Mucosa of stomach (tissue), 1 donor: ENCODE results near the gene MAP4K2.
A peak's percentile ranks its signal among the peaks of the same experiment; 100 is the strongest.

Experiments
- H3K27me3 ChIP-seq: one replicate; pipeline ENCODE4 v1.7.0; 2013; ENCODE audit warnings: mild to moderate bottlenecking, low read length; ENCODE audit not compliant: control insufficient read depth, insufficient read depth
- H3K36me3 ChIP-seq: one replicate; pipeline ENCODE4 v1.7.0; 2013; ENCODE audit warnings: low read length; ENCODE audit not compliant: control insufficient read depth, insufficient read depth
- H3K4me1 ChIP-seq: one replicate; pipeline ENCODE4 v1.7.0; 2013; ENCODE audit warnings: mild to moderate bottlenecking, low read length; ENCODE audit not compliant: control insufficient read depth, insufficient read depth
- H3K4me3 ChIP-seq: one replicate; pipeline ENCODE4 v1.7.0; 2013; ENCODE audit warnings: low read length
- H3K9ac ChIP-seq: one replicate; pipeline ENCODE4 v1.7.0; 2013; ENCODE audit warnings: mild to moderate bottlenecking, low read length, moderate library complexity
- H3K9me3 ChIP-seq: one replicate; pipeline ENCODE4 v1.7.0; 2013; ENCODE audit warnings: mild to moderate bottlenecking, low read length, moderate library complexity; ENCODE audit not compliant: control insufficient read depth
- donor health status: Pancreatic carcinoma.

The MAP4K2 gene

DNA sequence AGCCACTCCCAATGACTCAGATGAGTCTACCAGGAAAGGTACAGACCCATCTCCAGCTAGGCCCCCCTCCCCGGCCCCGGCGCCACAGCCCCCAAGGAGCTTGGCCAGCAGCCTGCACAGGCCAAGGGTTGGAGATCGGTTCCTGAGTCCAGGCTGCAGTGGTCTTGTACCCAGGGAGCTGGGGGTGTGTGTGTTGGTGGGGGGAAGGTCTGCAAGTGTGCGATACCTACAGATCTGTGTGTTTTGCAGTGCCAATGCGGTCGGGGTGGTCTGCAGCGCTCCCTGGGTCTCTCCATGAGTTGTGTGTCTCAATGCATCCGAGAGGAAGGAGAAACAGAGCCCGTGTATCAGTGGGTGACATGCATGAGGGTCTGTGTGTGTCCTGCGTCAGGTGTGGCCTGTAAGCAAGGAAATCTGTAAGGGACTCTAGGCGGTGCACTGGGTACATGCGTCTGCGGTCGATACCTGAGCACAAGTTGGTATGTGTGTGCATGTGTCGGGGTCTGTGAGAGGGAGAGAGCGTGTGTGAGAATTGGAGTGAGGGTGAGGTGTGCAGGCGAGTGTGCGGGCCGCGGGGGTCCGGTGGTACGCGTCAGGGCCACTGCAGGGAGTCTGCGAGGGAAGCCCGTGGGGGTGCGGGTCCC lies 40.8 kb upstream of the MAP4K2 start:
- Histone ChIP-seq H3K4me3 (peak overlapping the region; percentile 75), H3K36me3 (no peaks in the 10 kb centered on the region), H3K9ac (peak overlapping the region; percentile 71), H3K9me3 (no peaks in the 10 kb centered on the region), H3K27me3 (no peaks in the 10 kb centered on the region), H3K4me1 (peaks cover 47% of the 10 kb centered on the region)

DNA sequence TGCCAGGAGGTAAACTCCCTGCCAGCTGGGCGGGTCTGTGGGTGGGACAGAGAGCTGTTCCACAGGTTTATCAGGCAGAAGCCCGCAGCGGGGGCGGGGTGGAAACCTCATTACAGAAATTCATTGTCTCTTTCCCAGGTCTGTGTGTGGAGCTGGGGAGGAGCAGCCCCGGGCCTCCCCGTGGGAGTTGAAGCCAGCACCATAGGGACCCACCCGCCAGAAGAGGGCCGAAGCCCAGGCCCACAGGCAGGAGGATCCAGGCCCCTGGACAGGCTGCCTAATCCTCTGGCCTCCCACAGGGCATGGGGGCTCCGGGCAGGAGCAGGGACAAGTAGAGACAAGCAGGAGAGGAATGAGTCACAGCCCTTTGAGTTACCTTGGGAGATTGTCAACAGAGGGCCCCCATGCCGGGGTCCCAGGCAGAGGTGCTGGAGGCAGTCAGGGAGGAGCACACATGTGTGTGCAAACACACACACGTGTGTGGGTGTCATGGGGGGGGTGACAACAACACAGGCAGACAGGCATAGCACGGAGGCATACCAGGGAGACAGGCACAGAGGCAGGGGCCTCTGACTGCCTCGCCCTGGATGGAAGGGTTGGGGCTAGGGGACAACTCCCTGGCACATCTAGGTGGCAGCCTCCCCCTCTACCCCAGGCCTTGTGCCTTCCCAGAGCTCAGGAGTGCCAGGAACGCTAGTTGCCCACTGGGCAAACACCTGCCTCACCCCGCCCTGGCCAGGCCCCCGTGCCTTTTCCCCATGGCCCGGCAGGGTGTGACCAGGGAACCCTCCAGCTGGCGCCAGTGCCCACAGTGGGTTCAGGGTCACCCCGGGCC lies 40.1 kb upstream of the MAP4K2 start:
- Histone ChIP-seq H3K4me3 (peak overlapping the region; percentile 75), H3K27me3 (no peaks in the 10 kb centered on the region), H3K36me3 (no peaks in the 10 kb centered on the region), H3K9me3 (no peaks in the 10 kb centered on the region), H3K4me1 (peaks cover 40% of the 10 kb centered on the region), H3K9ac (peak overlapping the region; percentile 71)

DNA sequence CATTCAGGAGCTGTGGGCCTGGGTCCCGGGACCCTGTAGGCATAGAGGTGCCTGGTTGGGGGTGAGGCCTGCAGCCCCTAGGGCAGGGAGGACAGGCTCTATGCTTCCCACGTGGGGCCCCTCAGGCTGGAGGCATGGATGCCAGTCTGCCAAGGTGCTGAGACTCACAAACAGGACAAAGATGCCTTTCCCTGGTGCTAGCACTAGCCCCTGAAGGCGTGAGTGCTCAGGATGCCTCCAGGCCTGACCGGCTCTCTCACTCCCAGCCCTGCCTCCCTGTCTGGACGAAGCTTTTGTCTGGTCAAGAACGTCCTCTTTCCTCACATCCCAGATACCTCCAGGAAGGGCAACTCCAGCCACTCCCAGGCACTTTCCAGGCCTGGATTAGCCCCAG lies 39.3 kb upstream of the MAP4K2 start:
- Histone ChIP-seq H3K9ac (peak overlapping the region; percentile 71), H3K27me3 (no peaks in the 10 kb centered on the region), H3K4me1 (peaks cover 33% of the 10 kb centered on the region), H3K36me3 (no peaks in the 10 kb centered on the region), H3K9me3 (no peaks in the 10 kb centered on the region), H3K4me3 (no peak overlapping the region)

DNA sequence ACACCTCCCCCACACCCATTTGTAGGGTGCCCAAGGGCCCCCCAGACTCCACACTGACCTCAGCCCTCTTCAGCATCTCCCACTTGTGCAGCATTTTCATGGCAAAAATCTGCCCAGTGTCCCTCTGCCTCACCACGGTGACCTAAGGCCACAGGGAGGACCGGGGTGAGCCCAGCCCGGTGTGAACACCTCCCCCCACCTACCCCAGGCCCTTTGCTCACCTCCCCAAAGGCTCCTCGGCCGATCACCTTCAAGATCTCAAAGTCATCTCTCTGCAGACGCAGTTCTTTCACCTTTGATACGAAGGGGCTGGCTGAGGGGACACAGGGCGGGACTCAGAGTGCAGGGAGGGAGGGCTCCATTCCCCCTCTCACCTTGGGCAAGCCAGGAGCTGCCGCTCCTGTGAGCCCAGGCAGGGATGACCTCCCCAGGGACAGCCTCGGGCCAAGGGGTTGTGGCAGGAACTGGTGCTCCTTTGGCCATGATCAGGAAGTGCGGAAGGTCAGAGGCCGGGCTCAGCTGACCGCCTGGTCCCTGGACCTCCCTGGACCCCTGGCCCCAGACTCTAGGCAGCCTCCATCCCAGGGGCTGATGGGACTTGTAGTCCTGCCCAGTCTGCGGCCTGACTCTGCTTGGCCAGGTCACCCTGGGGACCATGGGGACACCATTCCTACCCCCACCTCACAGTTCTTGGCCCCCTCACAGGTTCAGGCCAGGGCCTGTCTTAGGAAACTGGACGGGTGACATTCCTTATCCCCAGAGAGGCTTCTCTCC lies 38.8 kb upstream of the MAP4K2 start:
- no peak overlapping the region for H3K9ac ChIP-seq
- H3K4me3 ChIP-seq, result no peak overlapping the region
- H3K27me3 ChIP-seq, result no peaks in the 10 kb centered on the region
- H3K36me3 ChIP-seq, result no peaks in the 10 kb centered on the region
- no peaks in the 10 kb centered on the region for H3K9me3 ChIP-seq
- H3K4me1 ChIP-seq, result peaks cover 27% of the 10 kb centered on the region

DNA sequence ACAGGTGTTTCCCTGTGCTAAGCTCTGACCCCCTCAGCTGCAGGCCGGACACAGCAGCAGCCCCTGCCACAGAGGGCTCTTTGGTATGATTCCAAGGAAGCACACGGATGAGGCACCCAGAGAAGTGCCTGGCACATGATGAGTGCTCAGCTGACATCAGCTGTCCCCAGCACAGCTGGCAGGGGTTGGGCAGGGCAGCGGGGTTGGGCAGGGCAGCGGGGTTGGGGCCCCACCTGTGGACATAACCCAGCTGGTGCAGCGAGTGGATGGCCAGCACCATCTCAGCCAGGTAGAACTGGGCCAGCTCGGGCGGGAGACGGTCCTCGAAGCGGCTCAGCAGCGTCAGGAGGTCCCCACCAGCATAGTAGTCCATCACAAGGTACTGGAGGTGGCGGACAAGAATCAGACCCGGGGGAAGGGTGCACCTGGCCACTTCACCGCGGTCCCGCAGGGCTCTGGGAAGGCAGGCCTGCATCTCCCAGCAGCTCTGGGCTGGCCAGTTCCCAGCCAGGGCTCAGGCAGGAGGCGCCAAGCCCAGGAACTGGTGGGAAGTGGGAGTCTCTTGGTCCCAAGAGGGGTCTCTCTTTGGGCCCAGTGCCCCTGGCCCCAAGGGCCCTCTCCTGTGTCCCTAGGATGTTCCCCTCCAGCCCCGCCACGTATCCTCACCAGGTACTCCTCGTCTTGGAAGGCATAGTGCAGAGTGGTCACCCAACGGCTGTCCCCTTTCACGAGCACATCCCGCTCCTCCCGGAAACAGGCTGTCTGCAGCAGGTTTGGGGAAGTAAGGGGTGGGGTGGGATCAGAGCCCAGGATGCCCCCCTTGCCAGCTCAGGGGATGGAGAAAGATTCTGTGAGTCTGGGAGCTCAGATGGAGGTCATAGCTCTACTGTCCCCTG lies 37.1 kb upstream of the MAP4K2 start:
- Histone ChIP-seq H3K9me3 (no peaks in the 10 kb centered on the region), H3K4me1 (peaks cover 30% of the 10 kb centered on the region), H3K36me3 (no peaks in the 10 kb centered on the region), H3K27me3 (no peaks in the 10 kb centered on the region), H3K9ac (no peak overlapping the region), H3K4me3 (no peak overlapping the region)

DNA sequence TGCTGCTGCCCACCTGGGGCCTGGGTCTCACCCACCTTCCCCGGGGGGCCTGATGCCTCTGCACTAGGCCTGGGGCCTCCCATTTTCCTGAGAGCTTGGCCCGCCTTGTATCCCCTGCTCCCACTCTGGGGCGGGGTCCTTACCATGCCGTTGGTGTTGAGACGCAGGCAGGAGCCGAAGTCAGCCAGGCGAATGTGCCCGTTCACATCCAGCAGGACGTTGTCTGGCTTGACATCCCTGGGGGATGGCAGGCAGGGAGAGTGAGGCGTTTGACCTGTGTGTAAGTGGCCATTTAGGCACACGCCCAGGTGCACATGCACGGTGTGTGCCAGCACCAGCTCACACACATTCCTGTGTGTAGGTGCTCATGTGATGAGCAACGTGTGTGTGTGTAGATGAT lies 36.3 kb upstream of the MAP4K2 start:
- Histone ChIP-seq H3K4me1 (peaks cover 31% of the 10 kb centered on the region), H3K9ac (no peak overlapping the region), H3K36me3 (no peaks in the 10 kb centered on the region), H3K9me3 (no peaks in the 10 kb centered on the region), H3K4me3 (no peak overlapping the region), H3K27me3 (no peaks in the 10 kb centered on the region)

DNA sequence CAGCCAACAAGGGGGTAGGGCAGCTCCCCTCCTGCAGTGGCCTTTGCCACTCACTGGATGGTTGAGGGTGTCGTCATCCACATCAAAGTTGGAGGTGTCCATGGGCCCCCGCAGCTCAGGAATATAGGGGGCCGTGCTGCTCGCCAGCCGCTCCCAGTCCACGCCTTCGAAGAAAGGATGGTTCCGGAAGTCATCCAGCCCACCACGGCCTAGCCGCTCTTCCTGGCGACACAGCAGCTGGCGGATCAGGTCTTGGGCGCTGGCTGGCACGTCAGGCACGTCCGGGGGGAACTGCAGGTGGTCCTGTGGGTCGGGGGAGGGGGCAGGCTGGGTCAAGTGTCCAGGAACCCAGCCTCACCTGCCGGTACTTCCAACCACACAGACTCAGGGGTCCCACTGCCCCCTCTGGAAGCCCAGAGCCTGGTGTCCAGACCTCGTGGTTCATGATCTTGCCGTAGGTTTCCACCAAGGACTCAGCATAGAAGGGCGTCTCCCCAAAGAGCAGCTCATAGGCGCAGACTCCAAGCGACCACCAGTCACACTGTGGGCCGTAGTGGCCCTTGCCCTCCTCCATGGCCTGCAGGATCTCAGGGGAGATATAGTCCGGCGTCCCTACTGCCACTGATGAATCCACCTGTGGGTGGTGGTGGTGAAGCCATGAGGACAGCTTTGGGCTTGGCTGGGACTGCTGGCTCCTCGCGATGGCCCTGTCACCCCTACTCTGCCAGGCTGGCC lies 35.8 kb upstream of the MAP4K2 start:
- Histone ChIP-seq H3K4me3 (no peak overlapping the region), H3K27me3 (no peaks in the 10 kb centered on the region), H3K36me3 (peaks cover 2% of the 10 kb centered on the region), H3K9ac (no peak overlapping the region), H3K9me3 (no peaks in the 10 kb centered on the region), H3K4me1 (peaks cover 31% of the 10 kb centered on the region)

DNA sequence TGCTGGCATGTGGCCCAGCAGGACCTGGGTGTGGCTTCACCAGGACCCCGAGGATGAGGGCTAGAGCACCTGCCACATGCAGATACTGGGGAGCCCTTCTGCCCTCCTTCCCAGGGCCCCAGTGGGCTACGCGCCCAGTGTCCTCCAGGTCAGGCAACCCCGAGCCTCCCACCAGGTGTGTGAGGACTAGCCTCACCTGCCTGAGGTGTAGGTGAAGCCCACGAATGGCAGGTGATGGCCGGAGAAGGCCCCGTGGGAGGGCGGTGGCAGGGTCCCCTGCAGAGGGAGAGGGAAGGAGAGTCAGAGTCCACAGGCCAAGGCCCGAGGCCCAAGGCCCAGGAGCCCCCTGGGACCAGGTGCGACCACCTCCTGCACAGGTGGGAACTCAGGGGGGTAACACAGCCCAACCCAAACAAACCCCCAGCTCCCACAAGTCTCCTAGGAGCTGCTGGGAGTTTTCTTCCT lies 34.9 kb upstream of the MAP4K2 start:
- H3K9ac ChIP-seq, result no peak overlapping the region
- no peaks in the 10 kb centered on the region for H3K27me3 ChIP-seq
- peaks cover 10% of the 10 kb centered on the region for H3K36me3 ChIP-seq
- no peaks in the 10 kb centered on the region for H3K9me3 ChIP-seq
- peaks cover 26% of the 10 kb centered on the region for H3K4me1 ChIP-seq
- H3K4me3 ChIP-seq, result no peak overlapping the region

DNA sequence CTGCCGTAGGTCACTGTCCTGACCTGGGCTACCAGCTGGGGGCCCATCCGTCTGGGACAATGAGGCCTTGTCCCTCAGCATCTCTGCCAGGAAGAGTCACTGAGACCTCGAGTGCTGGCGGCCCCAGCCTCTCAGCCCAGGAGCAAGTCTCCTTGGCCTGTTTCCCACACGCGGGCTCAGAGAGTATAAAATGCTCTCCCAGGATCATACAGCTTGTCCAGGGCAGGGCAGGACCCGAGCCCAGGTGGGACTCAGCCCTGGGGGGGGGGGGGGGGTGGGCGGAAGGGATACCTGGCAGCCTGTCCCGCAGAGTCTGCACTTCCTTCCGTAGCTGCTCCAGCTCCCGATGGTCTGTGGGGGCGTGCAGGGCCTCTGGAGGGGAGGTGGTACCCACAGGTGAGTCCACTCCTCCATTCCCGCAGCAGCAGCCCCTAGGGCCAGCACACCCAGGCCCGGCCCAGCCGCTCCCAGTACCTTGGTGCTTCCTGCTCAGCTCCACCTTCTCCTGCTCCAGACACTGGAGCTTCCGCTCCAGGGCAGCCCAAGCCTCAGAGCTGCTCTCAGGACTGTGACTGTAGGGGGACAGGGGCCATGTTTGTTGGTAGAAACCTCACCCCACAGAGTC lies 33.5 kb upstream of the MAP4K2 start:
- peaks cover 10% of the 10 kb centered on the region for H3K36me3 ChIP-seq
- H3K9ac ChIP-seq, result no peak overlapping the region
- no peaks in the 10 kb centered on the region for H3K9me3 ChIP-seq
- no peaks in the 10 kb centered on the region for H3K27me3 ChIP-seq
- peaks cover 12% of the 10 kb centered on the region for H3K4me1 ChIP-seq
- H3K4me3 ChIP-seq, result no peak overlapping the region

DNA sequence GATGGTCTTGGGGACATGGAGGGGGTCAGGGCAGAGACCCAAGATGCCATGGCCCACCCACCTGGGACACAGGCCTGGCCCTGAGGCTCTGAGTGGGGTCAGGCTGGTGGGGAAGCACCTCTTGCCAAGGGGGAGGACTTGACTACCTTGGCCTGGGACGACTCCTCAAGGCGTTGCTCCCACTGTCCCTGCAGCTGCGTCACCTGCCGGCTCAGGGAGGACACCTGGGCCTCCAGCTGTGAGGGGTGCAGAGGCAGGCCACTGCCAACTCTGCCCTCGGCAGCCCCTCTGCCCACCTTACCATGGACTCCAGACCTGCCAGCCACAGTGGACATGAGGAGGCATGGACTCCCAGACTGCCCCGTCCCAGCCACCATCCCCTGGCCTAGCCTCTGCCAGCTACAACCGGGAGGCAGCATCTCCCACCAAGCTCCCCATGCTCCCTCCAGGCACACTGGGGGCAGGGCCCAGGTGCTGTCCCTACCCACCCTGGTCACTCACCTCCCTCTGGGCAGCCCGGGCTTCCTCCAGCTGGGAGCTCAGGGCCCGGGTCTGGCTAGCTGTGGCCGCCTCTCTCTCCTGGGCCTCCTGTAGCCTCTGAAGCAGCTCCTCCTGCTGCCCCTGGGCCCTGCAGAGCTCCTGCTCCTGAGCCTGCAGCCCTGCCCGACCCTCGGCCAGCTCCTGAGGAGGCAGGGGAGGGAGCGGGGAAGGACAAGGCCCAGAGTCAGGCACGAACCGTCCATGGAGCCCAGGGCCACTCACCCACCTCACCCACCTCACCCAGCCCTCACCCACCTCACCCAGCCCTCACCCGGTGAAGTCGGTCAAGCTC lies 32.8 kb upstream of the MAP4K2 start:
- Histone ChIP-seq H3K9me3 (no peaks in the 10 kb centered on the region), H3K9ac (no peak overlapping the region), H3K36me3 (peaks cover 10% of the 10 kb centered on the region)

More for the DNA sequence above, 32.8 kb upstream of the MAP4K2 start:
- H3K27me3 ChIP-seq, result no peaks in the 10 kb centered on the region
- no peak overlapping the region for H3K4me3 ChIP-seq
- H3K4me1 ChIP-seq, result peaks cover 11% of the 10 kb centered on the region
